Left cardiac atrium (tissue), 4 donors: ENCODE measurements around the gene SLC25A10. TPM values are rescaled to one million over a fixed set of nuclear protein-coding genes. Genes with fewer than 3 reads are reported as not detected.
A peak's percentile ranks its signal among the peaks of the same experiment; 100 is the strongest.

Source experiments
- ATAC-seq, 2 donors: fragments of 200-7000 bp; cut with Tn5 transposase; one replicate each; pipeline ENCODE4 v1.9.1; 2020; ENCODE audit warnings: mild to moderate bottlenecking in 2 of 2, moderate library complexity in 2 of 2
- DNase-seq: peaks from one replicate; pipeline ENCODE4 v3.0.0-alpha.2; 2020
- intact Hi-C, 2 donors: fragments of 100-400 bp; cut with DNase I; formaldehyde crosslinking; loops; one replicate each; pipeline versions ENCODE4 v1.14.1 to v1.15.1; 2022 to 2023
- total RNA-seq, 2 donors: library from RNA; stranded (reverse); fragmentation: NEBNext Ultra II Directional; extraction: Animal tissue kit (Norgen Biotek cat#: 25700); gene quantifications; one replicate each; pipeline ENCODE4 v1.2.1, GENCODE V29; 2021
- donor health status: DM: no; HTN: yes; CAD: no.
- donor health status: DM: no; HTN: yes; CAD: no; lungs with severe emphysema.
- donor health status: DM: yes; HTN: yes; CAD: no.
- donor health status: Dilated cardiomyopathy.

The SLC25A10 gene
- total RNA-seq, 2 donors from 2014 or later = 10.1 to 11.8 TPM

GRCh38 chr17:81684442-81684911, 27.6 kb upstream of the SLC25A10 start:
- DNase-seq = no peak
- ATAC-seq = peak; percentile 2 to 39
- intact Hi-C loops = no loop called here

GRCh38 chr17:81685108-81685507, 27.0 kb upstream of the SLC25A10 start:
- ATAC-seq = no peak
- intact Hi-C loops = no loop called here

GRCh38 chr17:81686614-81687013, 25.5 kb upstream of the SLC25A10 start:
- ATAC-seq = no peak
- no peak for DNase-seq
- intact Hi-C loops = no loop called here

More at GRCh38 chr17:81685108-81685507, 27.0 kb upstream of the SLC25A10 start:
- no peak for DNase-seq

GRCh38 chr17:81687770-81688541, 24.1 kb upstream of the SLC25A10 start:
- no peak for DNase-seq
- intact Hi-C loops = no loop called here
- ATAC-seq = no peak

- ATAC-seq (no peak), DNase-seq (no peak)
- intact Hi-C loops = no loop called here
Measured at GRCh38 chr17:81688616-81689015, 23.5 kb upstream of the SLC25A10 start.

GRCh38 chr17:81690066-81690465, 22.0 kb upstream of the SLC25A10 start:
- ATAC-seq (no peak), DNase-seq (no peak)
- intact Hi-C loops = no loop called here

- DNase-seq (no peak), ATAC-seq (no peak)
- intact Hi-C loops = no loop called here
Measured at GRCh38 chr17:81690549-81690948, 21.5 kb upstream of the SLC25A10 start.

GRCh38 chr17:81691196-81691595, 20.9 kb upstream of the SLC25A10 start:
- intact Hi-C loops = no loop called here
- no peak for DNase-seq
- ATAC-seq = no peak

GRCh38 chr17:81691608-81692007, 20.5 kb upstream of the SLC25A10 start:
- no peak for ATAC-seq
- DNase-seq = no peak
- intact Hi-C loops = no loop called here

- ATAC-seq (no peak), DNase-seq (no peak)
- intact Hi-C loops = no loop called here
Measured at GRCh38 chr17:81693509-81694210, 18.4 kb upstream of the SLC25A10 start.

GRCh38 chr17:81694810-81695209, 17.3 kb upstream of the SLC25A10 start:
- ATAC-seq = no peak
- intact Hi-C loops = no loop called here

GRCh38 chr17:81695211-81695610, 16.9 kb upstream of the SLC25A10 start:
- no peak for DNase-seq
- no peak for ATAC-seq
- intact Hi-C loops = no loop called here

More at GRCh38 chr17:81694810-81695209, 17.3 kb upstream of the SLC25A10 start:
- no peak for DNase-seq

- DNase-seq (no peak), ATAC-seq (no peak)
- intact Hi-C loops = no loop called here
Measured at GRCh38 chr17:81695801-81696200, 16.3 kb upstream of the SLC25A10 start.

- intact Hi-C loops = no loop called here
- peak in 1 of 2 donors; percentile 55 for ATAC-seq
- no peak for DNase-seq
Measured at GRCh38 chr17:81696218-81696941, 15.7 kb upstream of the SLC25A10 start.

GRCh38 chr17:81697261-81698044, 14.6 kb upstream of the SLC25A10 start:
- peak; percentile 13 to 21 for ATAC-seq
- intact Hi-C loops = no loop called here
- no peak for DNase-seq

- DNase-seq = no peak
- ATAC-seq = no peak
- intact Hi-C loops = no loop called here
Measured at GRCh38 chr17:81700353-81701287, 11.5 kb upstream of the SLC25A10 start.

- no peak for DNase-seq
Measured at GRCh38 chr17:81701288-81702071, 10.6 kb upstream of the SLC25A10 start.

More at GRCh38 chr17:81701288-81702071, 10.6 kb upstream of the SLC25A10 start:
- ATAC-seq = no peak
- intact Hi-C loops = no loop called here
